ENCODE results near the gene TMEM141. TPM values are rescaled to one million over a fixed set of nuclear protein-coding genes. Genes with fewer than 3 reads are reported as not detected.

The TMEM141 gene
- polyA plus RNA-seq, 1 donor (not counting 4 experiments of a cell fraction or from before 2014, with no cell fraction given): 85.5 TPM

GRCh38 chr9:136757751-136758140 lies 33.4 kb upstream of the TMEM141 start:
- H3K4me3 ChIP-seq (ENCODE audit: control insufficient read depth in 2 of 3, extremely low read depth in 1 of 3, insufficient read depth in 2 of 3, low read depth in 1 of 3, low read length in 3 of 3): no peak overlapping the region
- no peak overlapping the region for H3K4me2 ChIP-seq (ENCODE audit: control insufficient read depth, extremely low read depth, insufficient read depth, low read depth, low read length)
- H3K27me3 ChIP-seq (ENCODE audit: control insufficient read depth, extremely low read depth, insufficient read depth, low read length): peaks cover 12% of the 10 kb centered on the region
- DNase-seq (ENCODE audit: low read depth, low spot score): no peak
- no peaks in the 10 kb centered on the region for H3K36me3 ChIP-seq (ENCODE audit: control insufficient read depth in 2 of 2, extremely low read depth in 1 of 2, insufficient read depth in 2 of 2, low read length in 2 of 2)
- H3K4me1 ChIP-seq (ENCODE audit: control insufficient read depth, extremely low read depth, insufficient read depth, low read length): no peaks in the 10 kb centered on the region
- H3K9ac ChIP-seq (ENCODE audit: control insufficient read depth, extremely low read depth, insufficient read depth, low read length): no peak overlapping the region
- no peaks in the 10 kb centered on the region for H3K9me1 ChIP-seq (ENCODE audit: control insufficient read depth, extremely low read depth, insufficient read depth, low read length)
- H3K9me3 ChIP-seq (ENCODE audit: control insufficient read depth, low read depth, low read length): peaks cover 5% of the 10 kb centered on the region
- H3K79me2 ChIP-seq (ENCODE audit: control insufficient read depth, insufficient read depth, low read length): no peaks in the 10 kb centered on the region
- TF ChIP-seq CTCF (optimal IDR thresholded peaks at IDR 0.05 in 1 of 3, IDR thresholded peaks at IDR 0.05 in 1 of 3, conservative IDR thresholded peaks at IDR 0.05 in 1 of 3; ENCODE audit: extremely low read depth in 1 of 3, insufficient read depth in 2 of 3, low read length in 3 of 3) (no peak), EZH2 (IDR thresholded peaks at IDR 0.05; ENCODE audit: low read length) (no peak)
- FAIRE-seq: no peak
- no peak overlapping the region for H3K27ac ChIP-seq (ENCODE audit: control insufficient read depth, insufficient read depth, low read length)
- no peak overlapping the region for H2AFZ ChIP-seq (ENCODE audit: control insufficient read depth, low read length)
- H4K20me1 ChIP-seq (ENCODE audit: control insufficient read depth, extremely low read depth, insufficient read depth, low read length): no peaks in the 10 kb centered on the region
- dilution Hi-C loops (cut with MboI; ENCODE audit: extremely low pct_ligation_motif_present, low sequenced_read_pairs): no loop called here

GRCh38 chr9:136759001-136759400 lies 32.1 kb upstream of the TMEM141 start:
- no peaks in the 10 kb centered on the region for H3K36me3 ChIP-seq (ENCODE audit: control insufficient read depth in 2 of 2, extremely low read depth in 1 of 2, insufficient read depth in 2 of 2, low read length in 2 of 2)
- no peaks in the 10 kb centered on the region for H3K4me1 ChIP-seq (ENCODE audit: control insufficient read depth, extremely low read depth, insufficient read depth, low read length)
- peaks cover 5% of the 10 kb centered on the region for H3K9me3 ChIP-seq (ENCODE audit: control insufficient read depth, low read depth, low read length)
- H3K4me2 ChIP-seq (ENCODE audit: control insufficient read depth, extremely low read depth, insufficient read depth, low read depth, low read length): no peak overlapping the region
- H3K79me2 ChIP-seq (ENCODE audit: control insufficient read depth, insufficient read depth, low read length): no peaks in the 10 kb centered on the region
- no peaks in the 10 kb centered on the region for H4K20me1 ChIP-seq (ENCODE audit: control insufficient read depth, extremely low read depth, insufficient read depth, low read length)
- H3K27ac ChIP-seq (ENCODE audit: control insufficient read depth, insufficient read depth, low read length): no peak overlapping the region
- no peak overlapping the region for H3K4me3 ChIP-seq (ENCODE audit: control insufficient read depth in 2 of 3, extremely low read depth in 1 of 3, insufficient read depth in 2 of 3, low read depth in 1 of 3, low read length in 3 of 3)
- no peaks in the 10 kb centered on the region for H3K9me1 ChIP-seq (ENCODE audit: control insufficient read depth, extremely low read depth, insufficient read depth, low read length)
- H3K27me3 ChIP-seq (ENCODE audit: control insufficient read depth, extremely low read depth, insufficient read depth, low read length): peaks cover 19% of the 10 kb centered on the region
- H3K9ac ChIP-seq (ENCODE audit: control insufficient read depth, extremely low read depth, insufficient read depth, low read length): no peak overlapping the region
- no peak overlapping the region for H2AFZ ChIP-seq (ENCODE audit: control insufficient read depth, low read length)
- dilution Hi-C loops (cut with MboI; ENCODE audit: extremely low pct_ligation_motif_present, low sequenced_read_pairs): no loop called here
- DNase-seq (ENCODE audit: low read depth, low spot score) (no peak), FAIRE-seq (no peak)
- no peak for TF ChIP-seq CTCF (optimal IDR thresholded peaks at IDR 0.05 in 1 of 3, IDR thresholded peaks at IDR 0.05 in 1 of 3, conservative IDR thresholded peaks at IDR 0.05 in 1 of 3; ENCODE audit: extremely low read depth in 1 of 3, insufficient read depth in 2 of 3, low read length in 3 of 3)
- no peak for TF ChIP-seq EZH2 (IDR thresholded peaks at IDR 0.05; ENCODE audit: low read length)
